ENCODE measurements around the gene GET4.

DNA sequence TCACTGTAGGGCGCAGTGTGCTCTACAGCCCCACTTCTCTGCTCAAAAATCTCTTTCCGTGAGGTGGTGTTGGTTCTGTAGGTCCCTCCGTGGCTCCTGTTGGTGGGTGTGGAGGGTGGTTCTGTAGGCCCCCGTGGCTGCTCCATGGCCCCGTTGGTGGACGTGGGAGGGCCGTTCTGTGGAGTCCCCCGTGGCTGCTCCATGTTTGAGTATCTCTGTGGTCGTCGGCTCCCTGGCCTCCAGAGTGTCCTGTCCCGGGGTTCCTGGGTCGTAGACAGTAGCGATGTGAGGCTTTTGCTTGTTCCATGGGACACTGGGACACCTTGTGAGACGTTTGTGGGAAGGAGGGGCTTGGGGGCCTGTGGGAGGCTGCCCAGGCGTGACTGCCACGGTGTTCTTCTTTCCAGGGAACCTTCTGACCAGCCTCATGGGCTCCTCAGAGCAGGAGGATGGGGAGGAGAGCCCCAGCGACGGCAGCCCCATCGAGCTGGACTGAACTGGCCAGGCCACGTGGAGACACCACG, 18.6 kb downstream of the GET4 start:
- TF ChIP-seq, protein P1, sequence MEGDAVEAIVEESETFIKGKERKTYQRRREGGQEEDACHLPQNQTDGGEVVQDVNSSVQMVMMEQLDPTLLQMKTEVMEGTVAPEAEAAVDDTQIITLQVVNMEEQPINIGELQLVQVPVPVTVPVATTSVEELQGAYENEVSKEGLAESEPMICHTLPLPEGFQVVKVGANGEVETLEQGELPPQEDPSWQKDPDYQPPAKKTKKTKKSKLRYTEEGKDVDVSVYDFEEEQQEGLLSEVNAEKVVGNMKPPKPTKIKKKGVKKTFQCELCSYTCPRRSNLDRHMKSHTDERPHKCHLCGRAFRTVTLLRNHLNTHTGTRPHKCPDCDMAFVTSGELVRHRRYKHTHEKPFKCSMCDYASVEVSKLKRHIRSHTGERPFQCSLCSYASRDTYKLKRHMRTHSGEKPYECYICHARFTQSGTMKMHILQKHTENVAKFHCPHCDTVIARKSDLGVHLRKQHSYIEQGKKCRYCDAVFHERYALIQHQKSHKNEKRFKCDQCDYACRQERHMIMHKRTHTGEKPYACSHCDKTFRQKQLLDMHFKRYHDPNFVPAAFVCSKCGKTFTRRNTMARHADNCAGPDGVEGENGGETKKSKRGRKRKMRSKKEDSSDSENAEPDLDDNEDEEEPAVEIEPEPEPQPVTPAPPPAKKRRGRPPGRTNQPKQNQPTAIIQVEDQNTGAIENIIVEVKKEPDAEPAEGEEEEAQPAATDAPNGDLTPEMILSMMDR (IDR thresholded peaks at IDR 0.05) = no peak
- no peak for TF ChIP-seq POLR2A (IDR thresholded peaks at IDR 0.05)
